VCaP (cell line): Measurements from ENCODE around the gene CEACAM19.

Source experiments
- H3K27ac ChIP-seq: fragments of 450-650 bp; 2 replicates; pipeline ENCODE4 v1.5.1; 2017
- TF ChIP-seq, protein P1 (sequence below): fragments of 450-650 bp; conservative IDR thresholded peaks from 2 replicates; pipeline ENCODE4 v1.5.1; 2017; ENCODE audit warnings: mild to moderate bottlenecking, moderate library complexity

The CEACAM19 gene

DNA sequence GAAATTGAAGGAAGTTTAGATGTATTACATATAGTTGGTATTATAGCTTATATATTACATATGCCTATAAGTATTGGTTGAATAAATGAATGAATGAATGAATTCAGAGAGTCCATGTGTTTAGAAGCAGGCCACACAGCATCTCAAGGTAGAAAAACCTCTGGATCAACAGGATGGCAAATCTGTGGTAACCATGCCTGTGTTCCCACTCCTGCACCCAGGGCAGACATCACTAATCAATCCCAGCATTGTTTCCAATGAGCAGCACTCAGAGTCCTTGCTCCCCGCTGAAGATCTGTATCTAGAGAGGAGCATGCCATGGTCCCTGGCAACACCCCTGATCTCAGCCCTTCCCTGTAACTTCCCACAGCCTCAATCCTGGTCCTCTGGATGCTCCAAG, 944 bp downstream of the CEACAM19 start:
- H3K27ac ChIP-seq: no peak overlapping the region
- TF ChIP-seq, protein P1, sequence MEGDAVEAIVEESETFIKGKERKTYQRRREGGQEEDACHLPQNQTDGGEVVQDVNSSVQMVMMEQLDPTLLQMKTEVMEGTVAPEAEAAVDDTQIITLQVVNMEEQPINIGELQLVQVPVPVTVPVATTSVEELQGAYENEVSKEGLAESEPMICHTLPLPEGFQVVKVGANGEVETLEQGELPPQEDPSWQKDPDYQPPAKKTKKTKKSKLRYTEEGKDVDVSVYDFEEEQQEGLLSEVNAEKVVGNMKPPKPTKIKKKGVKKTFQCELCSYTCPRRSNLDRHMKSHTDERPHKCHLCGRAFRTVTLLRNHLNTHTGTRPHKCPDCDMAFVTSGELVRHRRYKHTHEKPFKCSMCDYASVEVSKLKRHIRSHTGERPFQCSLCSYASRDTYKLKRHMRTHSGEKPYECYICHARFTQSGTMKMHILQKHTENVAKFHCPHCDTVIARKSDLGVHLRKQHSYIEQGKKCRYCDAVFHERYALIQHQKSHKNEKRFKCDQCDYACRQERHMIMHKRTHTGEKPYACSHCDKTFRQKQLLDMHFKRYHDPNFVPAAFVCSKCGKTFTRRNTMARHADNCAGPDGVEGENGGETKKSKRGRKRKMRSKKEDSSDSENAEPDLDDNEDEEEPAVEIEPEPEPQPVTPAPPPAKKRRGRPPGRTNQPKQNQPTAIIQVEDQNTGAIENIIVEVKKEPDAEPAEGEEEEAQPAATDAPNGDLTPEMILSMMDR: no peak

DNA sequence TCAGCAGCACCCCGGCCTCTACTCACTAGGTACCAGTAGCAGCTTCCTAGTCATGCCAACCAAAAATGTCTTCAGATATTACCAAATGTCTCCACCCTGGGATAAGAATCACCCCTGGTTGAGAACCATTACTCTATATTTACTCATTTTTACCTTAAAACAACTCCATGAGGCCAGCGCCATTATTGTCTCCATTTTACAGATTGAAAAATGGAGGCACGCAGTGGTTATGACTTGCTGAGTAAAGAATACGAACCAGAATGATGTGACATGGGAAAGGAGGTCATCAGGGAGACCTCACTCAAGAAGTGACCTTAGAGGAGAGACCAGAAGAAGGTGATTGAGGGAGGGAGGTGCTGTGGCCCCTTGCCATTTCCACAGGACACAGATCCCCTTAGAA, 2.2 kb downstream of the CEACAM19 start:
- no peak overlapping the region for H3K27ac ChIP-seq
- TF ChIP-seq, protein P1: no peak

DNA sequence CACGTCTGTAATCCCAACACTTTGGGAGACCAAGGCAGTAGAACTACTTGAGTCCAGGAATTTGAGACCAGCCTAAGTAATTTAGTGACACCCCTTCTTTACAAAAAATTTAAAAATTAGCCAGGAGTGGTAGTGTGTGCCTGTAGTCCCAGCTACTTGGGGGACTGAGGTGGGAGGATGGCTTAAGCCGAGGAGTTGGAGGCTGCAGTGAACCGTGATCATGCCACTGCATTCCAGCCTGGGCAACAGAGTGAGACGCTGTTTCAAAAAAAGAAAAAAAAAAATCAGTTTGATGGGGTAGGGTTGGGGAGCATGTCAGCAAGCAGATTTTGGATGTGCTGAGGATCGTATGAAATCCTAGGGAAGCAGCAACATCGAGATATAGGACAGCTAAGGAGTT, 4.2 kb downstream of the CEACAM19 start:
- no peak overlapping the region for H3K27ac ChIP-seq
- TF ChIP-seq, protein P1: no peak

DNA sequence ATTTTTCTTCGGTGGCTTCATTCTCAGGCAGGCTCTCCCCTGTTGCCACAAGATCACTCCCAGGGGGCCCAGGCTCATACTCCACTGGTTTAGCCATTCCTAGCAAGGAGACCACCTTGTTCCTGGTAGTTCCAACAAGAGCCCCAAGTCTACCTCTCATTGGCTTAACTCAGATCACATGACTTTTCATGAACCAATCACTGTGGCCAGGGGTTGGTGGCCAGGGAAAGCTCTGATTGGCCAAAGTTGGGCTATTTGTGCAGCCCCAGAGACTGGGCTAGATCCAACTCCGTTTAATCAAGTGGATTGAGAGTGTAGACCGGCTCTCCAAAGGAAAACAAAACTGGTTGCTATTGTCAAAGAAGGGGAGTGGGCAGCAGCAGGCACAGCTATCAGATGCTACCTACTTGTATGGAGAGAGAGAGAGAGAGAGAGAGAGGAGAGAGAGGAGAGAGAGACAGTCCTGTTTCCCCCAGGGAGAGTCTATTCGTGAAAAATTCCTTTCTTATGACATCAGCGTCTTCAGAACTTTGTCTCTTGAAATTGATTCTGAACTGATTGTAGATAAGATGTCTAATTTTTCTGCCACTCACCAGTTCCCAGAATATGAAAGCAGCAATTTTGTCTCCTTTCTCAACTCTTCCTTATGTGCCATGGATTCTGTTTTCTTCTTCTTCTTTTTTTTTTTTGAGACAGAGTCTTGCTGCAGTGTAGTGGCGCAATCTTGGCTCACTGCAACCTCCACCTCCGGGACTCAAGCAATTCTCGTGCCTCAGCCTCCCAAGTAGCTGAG, 5.9 kb downstream of the CEACAM19 start:
- TF ChIP-seq, protein P1: no peak
- no peak overlapping the region for H3K27ac ChIP-seq

DNA sequence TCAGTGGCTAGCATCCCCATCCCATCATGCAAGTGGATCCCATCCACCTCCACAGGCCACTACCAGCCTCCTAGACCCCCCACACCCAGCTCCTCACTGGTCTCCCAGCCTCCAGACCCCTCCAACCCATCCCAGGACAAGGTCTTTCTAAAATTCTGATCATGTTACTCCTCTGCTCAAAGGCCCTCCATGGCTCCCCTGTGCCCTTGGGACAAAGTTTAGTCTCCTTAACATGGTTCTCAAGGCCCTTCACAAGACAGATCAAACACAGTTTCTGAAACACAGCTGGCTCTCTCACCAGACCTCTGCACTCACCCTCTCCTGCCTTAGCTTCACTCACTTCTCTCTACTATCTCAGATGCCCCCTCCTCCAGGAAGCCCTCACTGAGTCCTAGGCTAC, 9.3 kb downstream of the CEACAM19 start:
- no peak overlapping the region for H3K27ac ChIP-seq
- TF ChIP-seq, protein P1: no peak

DNA sequence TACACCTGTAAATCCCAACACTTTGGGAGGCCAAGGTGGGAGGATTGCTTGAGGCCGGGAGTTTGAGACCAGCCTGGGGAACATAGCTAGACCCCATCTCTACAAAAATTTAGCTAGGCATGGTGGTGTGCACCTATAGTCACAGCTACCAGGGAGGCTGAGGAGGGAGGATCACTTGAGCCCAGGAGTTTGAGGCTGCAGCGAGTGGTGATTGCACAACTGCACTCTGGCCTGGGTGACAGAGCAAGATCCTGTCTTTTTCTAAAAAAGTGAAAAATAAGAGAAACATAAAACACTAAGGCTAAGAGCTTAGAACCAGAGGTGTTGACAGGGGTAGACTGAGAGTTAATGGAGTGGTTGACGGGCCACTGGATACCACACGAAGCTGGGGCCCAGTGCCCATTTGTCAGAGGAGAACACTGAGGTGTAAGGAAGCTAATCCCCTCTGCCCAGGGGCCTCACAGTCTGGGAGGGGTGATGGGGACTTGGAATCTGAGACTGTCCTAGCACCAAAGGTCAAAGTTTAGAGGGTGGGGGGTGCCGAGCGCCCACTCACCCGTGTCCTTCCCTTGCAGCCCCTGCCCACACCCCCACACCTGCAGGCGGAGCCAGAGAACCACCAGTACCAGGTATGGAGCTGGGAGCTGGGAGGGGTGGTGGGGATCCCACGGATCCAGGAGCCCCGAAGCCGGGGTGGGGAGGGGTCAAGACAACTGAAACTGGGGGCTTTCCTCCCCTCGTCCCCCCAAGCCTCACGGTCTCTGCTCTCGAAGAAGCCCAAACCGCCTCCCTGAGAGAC, 10.9 kb downstream of the CEACAM19 start:
- TF ChIP-seq, protein P1: no peak
- no peak overlapping the region for H3K27ac ChIP-seq

DNA sequence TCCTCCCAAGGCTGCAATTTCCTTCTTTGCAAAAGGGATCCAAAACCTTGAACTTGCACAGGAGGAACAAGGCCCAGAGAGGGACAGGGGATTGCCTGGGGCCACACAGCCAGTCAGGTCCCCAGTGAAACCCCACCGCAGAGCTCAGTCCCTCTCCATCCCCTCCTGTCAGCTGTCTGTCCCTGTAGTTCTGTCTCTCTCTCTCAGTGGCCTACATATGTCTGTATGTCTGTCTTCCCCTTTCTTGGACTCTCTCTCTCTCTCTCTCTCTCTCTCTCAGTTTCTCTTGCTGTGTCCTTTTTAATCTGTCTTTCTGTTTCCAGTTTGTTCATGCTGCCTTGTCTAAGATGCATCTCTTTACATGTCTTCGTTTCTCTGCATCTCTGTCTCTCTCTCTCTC, 11.5 kb downstream of the CEACAM19 start:
- H3K27ac ChIP-seq: no peak overlapping the region; the same call in 1 of the 2 replicates
- TF ChIP-seq, protein P1: no peak
